ENCODE measurements around the gene ICA1L.
"Not testable (repeated sequence)": the region's sequence is repeated elsewhere in the genome, so short reads cannot be mapped to it uniquely, and the experiment has no call there.

Gene ICA1L

GRCh38 chr2:202908186-202908585 lies 36.6 kb upstream of the ICA1L start:
- H3K4me2 ChIP-seq (ENCODE audit: low read depth, low read length, poor library complexity, severe bottlenecking): peak overlapping the region; percentile 100
- H3K9me2 ChIP-seq (replicated peaks; ENCODE audit: insufficient read depth, low read length): no peaks in the 10 kb centered on the region
- TF ChIP-seq CTCF (IDR thresholded peaks at IDR 0.05; ENCODE audit: insufficient read depth, low read length, poor library complexity, severe bottlenecking) (no peak), EZH2phosphoT487 (conservative IDR thresholded peaks at IDR 0.05; ENCODE audit: low read length) (no peak)
- H3K27ac ChIP-seq (ENCODE audit: low read depth, low read length): no peak overlapping the region
- H3K27me3 ChIP-seq (ENCODE audit: low read length): no peaks in the 10 kb centered on the region
- peaks cover 19% of the 10 kb centered on the region for H3K36me3 ChIP-seq (ENCODE audit: low read length)
- H2AFZ ChIP-seq (ENCODE audit: low read depth, low read length, severe bottlenecking): no peak overlapping the region
- H3K9me3 ChIP-seq (ENCODE audit: insufficient read depth, low read length): no peaks in the 10 kb centered on the region
- no peak overlapping the region for H3K9ac ChIP-seq (ENCODE audit: low read length)
- H3K4me3 ChIP-seq (ENCODE audit: insufficient read depth, low read length, poor library complexity, severe bottlenecking): no peak overlapping the region
- H3F3A ChIP-seq (ENCODE audit: insufficient read depth): 0 out of 2 replicates have a peak, but pooled peaks cover 2% of the 10 kb centered on the region
- no peaks in the 10 kb centered on the region for H4K20me1 ChIP-seq (ENCODE audit: low read depth, low read length)
- peaks cover 68% of the 10 kb centered on the region for H3K79me2 ChIP-seq (ENCODE audit: insufficient read depth, low read length)

- not testable (repeated sequence) for H2AFZ ChIP-seq (ENCODE audit: low read depth, low read length, severe bottlenecking); H4K20me1 ChIP-seq (ENCODE audit: low read depth, low read length); H3K27ac ChIP-seq (ENCODE audit: low read depth, low read length); H3F3A ChIP-seq (ENCODE audit: insufficient read depth); H3K27me3 ChIP-seq (ENCODE audit: low read length); H3K4me3 ChIP-seq (ENCODE audit: insufficient read depth, low read length, poor library complexity, severe bottlenecking); H3K4me2 ChIP-seq (ENCODE audit: low read depth, low read length, poor library complexity, severe bottlenecking); H3K9me3 ChIP-seq (ENCODE audit: insufficient read depth, low read length); H3K9me2 ChIP-seq (replicated peaks; ENCODE audit: insufficient read depth, low read length); H3K9ac ChIP-seq (ENCODE audit: low read length)
- Histone ChIP-seq H3K79me2 (ENCODE audit: insufficient read depth, low read length) (peaks cover 62% of the 10 kb centered on the region), H3K36me3 (ENCODE audit: low read length) (peaks cover 26% of the 10 kb centered on the region)
These were observed 33.9 kb upstream of the ICA1L start for GRCh38 chr2:202905507-202905906.

GRCh38 chr2:202885190-202885589 lies 13.6 kb upstream of the ICA1L start:
- no peaks in the 10 kb centered on the region for H3K9me2 ChIP-seq (replicated peaks; ENCODE audit: insufficient read depth, low read length)
- H3K4me3 ChIP-seq (ENCODE audit: insufficient read depth, low read length, poor library complexity, severe bottlenecking): no peak overlapping the region
- no peaks in the 10 kb centered on the region for H3K79me2 ChIP-seq (ENCODE audit: insufficient read depth, low read length)
- TF ChIP-seq CTCF (IDR thresholded peaks at IDR 0.05; ENCODE audit: insufficient read depth, low read length, poor library complexity, severe bottlenecking) (no peak), EZH2phosphoT487 (conservative IDR thresholded peaks at IDR 0.05; ENCODE audit: low read length) (no peak)
- H3K9ac ChIP-seq (ENCODE audit: low read length): no peak overlapping the region
- no peaks in the 10 kb centered on the region for H3F3A ChIP-seq (ENCODE audit: insufficient read depth)
- no peaks in the 10 kb centered on the region for H3K27me3 ChIP-seq (ENCODE audit: low read length)
- H4K20me1 ChIP-seq (ENCODE audit: low read depth, low read length): no peaks in the 10 kb centered on the region
- peaks cover 16% of the 10 kb centered on the region; the same call in 1 of the 2 replicates for H3K36me3 ChIP-seq (ENCODE audit: low read length)
- no peak overlapping the region for H2AFZ ChIP-seq (ENCODE audit: low read depth, low read length, severe bottlenecking)
- no peak overlapping the region for H3K27ac ChIP-seq (ENCODE audit: low read depth, low read length)
- H3K9me3 ChIP-seq (ENCODE audit: insufficient read depth, low read length): no peaks in the 10 kb centered on the region
- no peak overlapping the region for H3K4me2 ChIP-seq (ENCODE audit: low read depth, low read length, poor library complexity, severe bottlenecking)

GRCh38 chr2:202883987-202884675 lies 12.6 kb upstream of the ICA1L start:
- no peaks in the 10 kb centered on the region for H3K79me2 ChIP-seq (ENCODE audit: insufficient read depth, low read length)
- no peak overlapping the region for H3K4me3 ChIP-seq (ENCODE audit: insufficient read depth, low read length, poor library complexity, severe bottlenecking)
- H3K9me2 ChIP-seq (replicated peaks; ENCODE audit: insufficient read depth, low read length): no peaks in the 10 kb centered on the region
- no peak overlapping the region for H2AFZ ChIP-seq (ENCODE audit: low read depth, low read length, severe bottlenecking)
- no peaks in the 10 kb centered on the region for H3K27me3 ChIP-seq (ENCODE audit: low read length)
- no peak overlapping the region for H3K9ac ChIP-seq (ENCODE audit: low read length)
- no peak overlapping the region for H3K4me2 ChIP-seq (ENCODE audit: low read depth, low read length, poor library complexity, severe bottlenecking)
- TF ChIP-seq CTCF (IDR thresholded peaks at IDR 0.05; ENCODE audit: insufficient read depth, low read length, poor library complexity, severe bottlenecking) (no peak), EZH2phosphoT487 (conservative IDR thresholded peaks at IDR 0.05; ENCODE audit: low read length) (no peak)
- H3K36me3 ChIP-seq (ENCODE audit: low read length): peaks cover 14% of the 10 kb centered on the region; the same call in 1 of the 2 replicates
- H4K20me1 ChIP-seq (ENCODE audit: low read depth, low read length): no peaks in the 10 kb centered on the region
- no peaks in the 10 kb centered on the region for H3F3A ChIP-seq (ENCODE audit: insufficient read depth)
- H3K27ac ChIP-seq (ENCODE audit: low read depth, low read length): no peak overlapping the region
- H3K9me3 ChIP-seq (ENCODE audit: insufficient read depth, low read length): no peaks in the 10 kb centered on the region

Measured in SU-DHL-6 (cell line).